Neuronal stem cell (in vitro differentiated cells): ENCODE results near the gene NCK1.

Experiments used
- DNase-seq: peaks from one replicate; pipeline ENCODE4 v3.0.0-alpha.2; 2013; ENCODE audit warnings: low spot score
- H2AFZ ChIP-seq: one replicate; pipeline ENCODE4 v1.6.1; 2013; ENCODE audit warnings: mild to moderate bottlenecking, low read length, inconsistent platforms
- H2AK5ac ChIP-seq: 2 replicates; pipeline ENCODE4 v1.6.1; 2013; ENCODE audit warnings: low read depth, mild to moderate bottlenecking, inconsistent platforms, low read length, moderate library complexity, mixed read lengths
- H2BK120ac ChIP-seq: 2 replicates; pipeline ENCODE4 v1.6.1; 2013; ENCODE audit warnings: low read depth, mild to moderate bottlenecking, inconsistent platforms, low read length, moderate library complexity, mixed read lengths
- H2BK12ac ChIP-seq: one replicate; pipeline ENCODE4 v1.6.1; 2013; ENCODE audit warnings: low read length, inconsistent platforms
- H2BK15ac ChIP-seq: 2 replicates; pipeline ENCODE4 v1.6.1; 2013; ENCODE audit warnings: mild to moderate bottlenecking, low read length, inconsistent platforms, mixed read lengths
- H2BK5ac ChIP-seq: one replicate; pipeline ENCODE4 v1.6.1; 2013; ENCODE audit warnings: inconsistent platforms, mild to moderate bottlenecking, low read length, moderate library complexity
- H3K14ac ChIP-seq: one replicate; pipeline ENCODE4 v1.6.1; 2013; ENCODE audit warnings: low read length, inconsistent platforms
- H3K18ac ChIP-seq: 2 replicates; pipeline ENCODE4 v1.6.1; 2013; ENCODE audit warnings: low read length, inconsistent platforms
- H3K23ac ChIP-seq: 2 replicates; pipeline ENCODE4 v1.6.1; 2013; ENCODE audit warnings: low read depth, mild to moderate bottlenecking, mixed read lengths, low read length, inconsistent platforms; ENCODE audit not compliant: poor library complexity
- H3K27ac ChIP-seq: replicated peaks from 3 replicates; pipeline ENCODE4 v1.5.1; 2013; ENCODE audit warnings: low read length, inconsistent platforms
- H3K27me3 ChIP-seq, 3 experiments: 2 replicates each; pipeline ENCODE4 v1.6.1; 2013; ENCODE audit warnings: low read length in 3 of 3, mild to moderate bottlenecking in 2 of 3, inconsistent platforms in 1 of 3, low read depth in 1 of 3, mixed read lengths in 1 of 3, moderate library complexity in 1 of 3; ENCODE audit not compliant: control insufficient read depth in 3 of 3, insufficient read depth in 3 of 3
- H3K36me3 ChIP-seq, 2 donors: replicated peaks in 1 of 2; 2 replicates each; pipeline ENCODE4 v1.6.1; 2013; ENCODE audit warnings: low read length in 2 of 2; ENCODE audit not compliant: control insufficient read depth in 2 of 2, insufficient read depth in 2 of 2
- H3K4ac ChIP-seq: 2 replicates; pipeline ENCODE4 v1.6.1; 2013; ENCODE audit warnings: inconsistent platforms, mild to moderate bottlenecking, low read length, moderate library complexity
- H3K4me1 ChIP-seq, 2 donors: 1 replicate in 1 of 2; 2 replicates in 1 of 2; pipeline ENCODE4 v1.6.1; 2013; ENCODE audit warnings: low read length in 2 of 2, low read depth in 1 of 2; ENCODE audit not compliant: control insufficient read depth in 2 of 2, insufficient read depth in 1 of 2
- H3K4me2 ChIP-seq: one replicate; pipeline ENCODE4 v1.6.1; 2013; ENCODE audit warnings: mild to moderate bottlenecking, low read length, inconsistent platforms; ENCODE audit not compliant: insufficient read depth, poor library complexity, severe bottlenecking
- H3K4me3 ChIP-seq, 2 donors: 2 replicates each; pipeline ENCODE4 v1.5.1; 2013; ENCODE audit warnings: low read length in 2 of 2, mild to moderate bottlenecking in 2 of 2, inconsistent platforms in 1 of 2, moderate library complexity in 1 of 2
- H3K79me1 ChIP-seq: one replicate; pipeline ENCODE4 v1.6.1; 2013; ENCODE audit warnings: low read depth, mild to moderate bottlenecking, inconsistent platforms, low read length, moderate library complexity
- H3K9ac ChIP-seq: one replicate; pipeline ENCODE4 v1.6.1; 2013; ENCODE audit warnings: mild to moderate bottlenecking, low read depth, low read length, inconsistent platforms; ENCODE audit not compliant: poor library complexity
- H3K9me3 ChIP-seq, 2 donors: replicated peaks in 1 of 2; 2 replicates each; pipeline versions ENCODE3 to v1.6.1; 2013; ENCODE audit warnings: low read length in 2 of 2, mild to moderate bottlenecking in 2 of 2, inconsistent platforms in 1 of 2, low read depth in 1 of 2, mixed read lengths in 1 of 2, moderate library complexity in 1 of 2; ENCODE audit not compliant: control insufficient read depth in 2 of 2, insufficient read depth in 1 of 2
- H4K8ac ChIP-seq: one replicate; pipeline ENCODE4 v1.6.1; 2013; ENCODE audit warnings: low read depth, mild to moderate bottlenecking, inconsistent platforms, low read length, moderate library complexity
- H4K91ac ChIP-seq: one replicate; pipeline ENCODE4 v1.6.1; 2013; ENCODE audit warnings: low read length, low read depth, mild to moderate bottlenecking, inconsistent platforms; ENCODE audit not compliant: poor library complexity
- WGBS, 2 donors: extraction: QIAGEN DNeasy Blood & Tissue Kit; methylation state at CpG; one replicate each; pipeline ENCODE4 v1.1.7; 2013; ENCODE audit warnings: missing lambda C conversion rate in 2 of 2, mixed read lengths in 1 of 2; ENCODE audit not compliant: insufficient read length in 2 of 2, insufficient replicate concordance in 1 of 2; ENCODE audit errors: extremely low coverage in 2 of 2; 5-methylcytosine and 5-hydroxymethylcytosine counted together

NCK1 gene

DNA sequence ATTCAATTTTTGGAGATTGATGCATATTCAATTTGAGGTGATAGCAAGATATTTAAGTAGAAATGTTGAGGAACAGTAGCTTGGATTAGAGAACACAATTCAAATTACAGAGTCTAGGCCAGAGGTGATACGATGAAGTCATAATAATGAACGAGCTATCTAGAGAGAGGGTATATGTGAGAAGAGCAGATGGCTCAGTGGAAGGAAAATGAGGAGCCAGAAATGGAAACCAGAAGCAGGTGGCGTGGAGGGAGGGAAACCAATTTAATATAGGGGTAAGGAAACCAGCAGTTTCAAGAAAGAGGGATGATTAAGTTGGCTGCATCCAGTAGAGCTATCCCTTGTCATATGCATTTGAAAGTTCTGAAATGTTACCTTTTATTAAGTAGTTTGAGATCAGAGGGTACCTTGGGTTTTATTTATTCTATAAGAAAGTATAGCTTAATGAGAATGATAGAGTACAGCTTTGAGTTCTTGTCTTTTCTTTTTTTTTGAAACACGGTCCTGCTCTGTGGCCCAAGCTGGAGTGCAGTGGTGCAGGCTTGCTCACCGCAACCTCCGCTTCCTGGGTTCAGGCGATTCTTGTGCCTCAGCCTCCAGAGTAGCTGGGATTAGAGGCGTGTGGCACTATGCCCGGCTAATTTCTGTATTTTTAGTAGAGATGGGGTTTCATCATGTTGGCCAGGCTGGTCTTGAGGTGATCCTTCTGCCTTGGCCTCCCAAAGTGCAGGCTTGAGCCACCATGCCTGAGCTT is 22.1 kb downstream of the NCK1 start:
- no CpG with 5 or more reads among the region's 9 CpGs for WGBS, 2 donors
- H3K14ac ChIP-seq, result no peak overlapping the region
- H4K91ac ChIP-seq, result no peak overlapping the region
- H3K4me1 ChIP-seq, result no peaks in the 10 kb centered on the region
- no peak overlapping the region for H3K23ac ChIP-seq
- no peak overlapping the region for H2BK5ac ChIP-seq
- no peaks in the 10 kb centered on the region for H3K36me3 ChIP-seq
- no peak overlapping the region for H2AK5ac ChIP-seq
- no peak overlapping the region for H3K9ac ChIP-seq
- no peak for DNase-seq
- H3K4me2 ChIP-seq, result no peak overlapping the region
- H3K79me1 ChIP-seq, result peaks cover 3% of the 10 kb centered on the region
- H4K8ac ChIP-seq, result no peak overlapping the region
- no peak overlapping the region for H3K4me3 ChIP-seq
- no peak overlapping the region for H3K4ac ChIP-seq
- no peak overlapping the region for H2BK120ac ChIP-seq
- H2BK12ac ChIP-seq, result no peak overlapping the region
- no peak overlapping the region for H3K18ac ChIP-seq
- H2AFZ ChIP-seq, result no peak overlapping the region
- no peak overlapping the region for H3K27ac ChIP-seq
- peaks cover 0 to 11% of the 10 kb centered on the region in 2 donors for H3K9me3 ChIP-seq
- no peaks in the 10 kb centered on the region for H3K27me3 ChIP-seq
- no peak overlapping the region for H2BK15ac ChIP-seq

DNA sequence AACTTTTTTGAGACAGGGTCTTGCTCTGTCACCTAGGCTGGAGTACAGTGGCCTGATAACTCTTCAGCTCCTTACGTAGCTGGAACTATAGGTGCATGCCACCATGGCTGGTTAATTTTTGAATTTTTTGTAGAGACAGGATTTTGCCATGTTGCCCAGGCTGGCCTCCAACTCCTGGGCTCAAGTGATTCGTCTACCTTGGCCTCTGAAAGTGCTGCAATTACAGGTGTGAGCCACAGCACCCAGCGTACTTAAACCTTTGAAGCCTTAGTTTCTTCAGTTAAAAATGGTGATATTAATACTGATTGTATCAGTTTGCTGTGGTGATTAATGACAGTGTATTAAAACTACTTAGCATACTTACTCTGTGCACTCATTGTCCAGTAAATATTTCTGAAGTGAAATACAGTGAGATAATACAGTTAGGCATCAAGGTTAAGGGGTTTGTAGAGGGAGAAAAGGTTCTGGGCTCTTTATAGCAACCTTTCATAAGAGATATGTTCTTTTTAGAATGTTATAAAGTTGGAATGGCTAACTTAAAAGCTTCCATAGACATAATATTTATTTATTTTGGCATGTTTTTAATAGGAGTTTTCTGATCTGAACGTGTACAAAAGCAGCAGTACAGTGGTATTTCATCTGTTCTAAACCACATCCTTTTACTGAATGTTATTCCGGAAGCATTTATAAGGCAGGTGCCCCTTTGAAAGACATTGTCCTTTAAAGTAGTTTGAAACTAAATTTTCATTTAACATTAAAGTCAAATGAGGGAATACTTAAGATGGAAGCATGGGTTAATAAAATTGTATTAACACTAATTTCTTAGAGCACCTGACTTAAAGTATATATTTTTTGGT is 23.6 kb downstream of the NCK1 start:
- Histone ChIP-seq H3K4me3 (no peak overlapping the region), H2AFZ (no peak overlapping the region), H2BK12ac (no peak overlapping the region), H3K9me3 (peaks cover 0 to 11% of the 10 kb centered on the region in 2 donors), H3K27ac (no peak overlapping the region), H2BK5ac (no peak overlapping the region), H2BK15ac (no peak overlapping the region), H3K27me3 (no peaks in the 10 kb centered on the region), H3K36me3 (no peaks in the 10 kb centered on the region), H4K8ac (no peak overlapping the region), H2AK5ac (no peak overlapping the region), H4K91ac (no peak overlapping the region), H3K79me1 (peaks cover 3% of the 10 kb centered on the region), H3K23ac (no peak overlapping the region), H3K14ac (no peak overlapping the region), H3K4ac (no peak overlapping the region), H2BK120ac (no peak overlapping the region), H3K18ac (no peak overlapping the region), H3K4me2 (no peak overlapping the region), H3K9ac (no peak overlapping the region), H3K4me1 (no peaks in the 10 kb centered on the region)
- DNase-seq, result no peak
- no CpG with 5 or more reads among the region's 5 CpGs for WGBS, 2 donors

DNA sequence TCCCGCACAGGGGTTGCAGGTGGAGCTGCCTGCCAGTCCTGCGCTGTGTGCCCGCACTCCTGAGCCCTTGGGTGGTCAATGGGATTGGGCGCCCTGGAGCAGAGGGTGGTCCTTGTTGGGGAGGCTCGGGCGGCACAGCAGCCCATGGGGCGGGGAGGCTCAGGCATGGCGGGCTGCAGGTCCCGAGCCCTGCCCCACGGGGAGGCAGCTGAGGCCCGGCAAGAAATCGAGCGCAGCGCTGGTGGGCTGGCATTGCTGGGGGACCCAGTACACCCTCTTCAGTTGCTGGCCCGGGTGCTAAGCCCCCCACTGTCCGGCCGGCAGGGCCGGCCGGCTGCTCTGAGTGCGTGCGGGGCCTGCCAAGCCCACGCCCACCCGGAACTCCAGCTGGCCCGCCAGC is 27.9 kb downstream of the NCK1 start:
- Histone ChIP-seq H3K14ac (no peak overlapping the region), H3K27me3 (no peaks in the 10 kb centered on the region), H2BK12ac (no peak overlapping the region), H4K91ac (no peak overlapping the region), H2BK15ac (no peak overlapping the region), H3K4ac (no peak overlapping the region), H4K8ac (no peak overlapping the region), H3K9ac (no peak overlapping the region), H3K18ac (no peak overlapping the region), H2BK5ac (no peak overlapping the region), H2AFZ (no peak overlapping the region), H3K79me1 (peaks cover 3% of the 10 kb centered on the region), H3K4me2 (no peak overlapping the region), H3K27ac (no peak overlapping the region), H2BK120ac (no peak overlapping the region), H3K9me3 (peaks cover 3 to 34% of the 10 kb centered on the region in 2 donors), H3K23ac (no peak overlapping the region), H3K36me3 (no peaks in the 10 kb centered on the region), H2AK5ac (no peak overlapping the region), H3K4me1 (no peaks in the 10 kb centered on the region), H3K4me3 (no peak overlapping the region)
- no CpG with 5 or more reads among the region's 24 CpGs for WGBS, 2 donors
- no peak for DNase-seq
